ENCODE results near the gene NID2.

NID2 gene

GRCh38 chr14:52013984-52014600 lies 54.8 kb downstream of the NID2 start:
- no peak for DNase-seq (ENCODE audit: low spot score)
- Histone ChIP-seq H3K4me3 (no peak overlapping the region), H3K27ac (no peak overlapping the region)

GRCh38 chr14:52012635-52013034 lies 56.2 kb downstream of the NID2 start:
- Histone ChIP-seq H3K4me3 (no peak overlapping the region), H3K27ac (no peak overlapping the region)
- no peak for DNase-seq (ENCODE audit: low spot score)
- TF ChIP-seq, protein P1, sequence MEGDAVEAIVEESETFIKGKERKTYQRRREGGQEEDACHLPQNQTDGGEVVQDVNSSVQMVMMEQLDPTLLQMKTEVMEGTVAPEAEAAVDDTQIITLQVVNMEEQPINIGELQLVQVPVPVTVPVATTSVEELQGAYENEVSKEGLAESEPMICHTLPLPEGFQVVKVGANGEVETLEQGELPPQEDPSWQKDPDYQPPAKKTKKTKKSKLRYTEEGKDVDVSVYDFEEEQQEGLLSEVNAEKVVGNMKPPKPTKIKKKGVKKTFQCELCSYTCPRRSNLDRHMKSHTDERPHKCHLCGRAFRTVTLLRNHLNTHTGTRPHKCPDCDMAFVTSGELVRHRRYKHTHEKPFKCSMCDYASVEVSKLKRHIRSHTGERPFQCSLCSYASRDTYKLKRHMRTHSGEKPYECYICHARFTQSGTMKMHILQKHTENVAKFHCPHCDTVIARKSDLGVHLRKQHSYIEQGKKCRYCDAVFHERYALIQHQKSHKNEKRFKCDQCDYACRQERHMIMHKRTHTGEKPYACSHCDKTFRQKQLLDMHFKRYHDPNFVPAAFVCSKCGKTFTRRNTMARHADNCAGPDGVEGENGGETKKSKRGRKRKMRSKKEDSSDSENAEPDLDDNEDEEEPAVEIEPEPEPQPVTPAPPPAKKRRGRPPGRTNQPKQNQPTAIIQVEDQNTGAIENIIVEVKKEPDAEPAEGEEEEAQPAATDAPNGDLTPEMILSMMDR (IDR thresholded peaks at IDR 0.05): no peak

More at GRCh38 chr14:52013984-52014600, 54.8 kb downstream of the NID2 start:
- TF ChIP-seq, protein P1 (IDR thresholded peaks at IDR 0.05): no peak

DNA sequence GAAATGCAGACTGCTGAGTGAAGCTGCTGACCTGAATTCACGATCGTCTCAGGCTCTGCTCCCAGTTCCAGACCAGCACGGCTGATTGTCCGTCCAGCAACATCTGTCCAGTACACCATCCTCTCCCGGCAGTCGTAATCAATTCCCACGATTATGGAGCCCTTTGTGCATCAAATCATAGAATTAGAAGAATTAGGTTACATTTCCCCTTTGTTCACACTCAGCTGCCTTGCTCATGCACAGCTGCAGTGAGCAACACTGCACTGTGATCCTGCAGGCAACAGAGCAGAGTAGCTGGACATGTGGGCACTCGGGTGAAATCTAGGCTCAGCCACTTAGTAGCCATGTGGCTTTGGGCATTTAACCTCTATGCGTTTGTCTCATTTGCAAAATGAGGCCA lies 57.3 kb downstream of the NID2 start:
- H3K27ac ChIP-seq: no peak overlapping the region
- no peak for DNase-seq (ENCODE audit: low spot score)
- no peak overlapping the region for H3K4me3 ChIP-seq
- TF ChIP-seq, protein P1 (IDR thresholded peaks at IDR 0.05): no peak

DNA sequence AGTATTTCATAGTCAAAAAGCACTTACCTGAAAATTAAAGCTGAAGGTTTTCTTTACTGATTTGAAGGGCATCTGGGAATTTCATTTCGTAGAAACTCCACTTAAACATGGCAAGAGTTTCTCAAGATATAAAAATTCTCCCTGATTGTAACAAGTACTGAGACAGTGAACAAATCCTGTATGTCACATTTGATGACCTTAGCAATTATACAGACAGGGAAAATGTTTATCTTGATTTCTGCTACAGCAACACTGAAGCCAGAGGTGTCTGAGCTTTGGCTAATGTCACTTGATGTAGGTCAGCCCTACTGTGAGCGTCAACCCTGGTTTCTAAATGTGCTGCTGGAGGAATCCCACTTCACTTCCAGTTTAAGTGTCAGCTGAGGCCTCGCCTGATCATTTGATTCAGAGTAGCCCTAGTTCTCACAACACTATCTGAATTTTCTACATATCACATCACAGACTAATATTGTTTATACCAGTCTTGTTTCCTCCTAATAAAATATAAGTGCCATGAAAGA lies 58.6 kb downstream of the NID2 start:
- DNase-seq (ENCODE audit: low spot score): no peak
- H3K4me3 ChIP-seq: no peak overlapping the region
- TF ChIP-seq, protein P1 (IDR thresholded peaks at IDR 0.05): no peak
- no peak overlapping the region for H3K27ac ChIP-seq

GRCh38 chr14:52008136-52008535 lies 60.7 kb downstream of the NID2 start:
- no peak for DNase-seq (ENCODE audit: low spot score)
- TF ChIP-seq, protein P1 (IDR thresholded peaks at IDR 0.05): no peak
- Histone ChIP-seq H3K4me3 (no peak overlapping the region), H3K27ac (no peak overlapping the region)

- TF ChIP-seq, protein P1 (IDR thresholded peaks at IDR 0.05): no peak
- DNase-seq (ENCODE audit: low spot score): no peak
- no peak overlapping the region for H3K4me3 ChIP-seq
- H3K27ac ChIP-seq: no peak overlapping the region
These were observed 61.2 kb downstream of the NID2 start for GRCh38 chr14:52007637-52008036.

- DNase-seq (ENCODE audit: low spot score): no peak
- no peak overlapping the region for H3K27ac ChIP-seq
- no peak overlapping the region for H3K4me3 ChIP-seq
- TF ChIP-seq, protein P1 (IDR thresholded peaks at IDR 0.05): no peak
These were observed 61.6 kb downstream of the NID2 start for GRCh38 chr14:52007211-52007610.

Data from coronary artery (tissue), 2 donors.